PC-9 (cell line): ENCODE data around the gene AKAP13.

ENCODE experiments used
- EZH2 ChIP-seq: fragments of 200-600 bp; sonication (generic); IDR thresholded peaks from 2 replicates; pipeline ENCODE4 v1.8.0; 2017; ENCODE audit warnings: antibody characterized with exemption, low read depth
- TF ChIP-seq, protein P1 (sequence below): fragments of 200-600 bp; sonication (generic); conservative IDR thresholded peaks from 2 replicates; pipeline ENCODE4 v1.6.1; 2017; ENCODE audit warnings: mixed run types, antibody characterized with exemption, mild to moderate bottlenecking, moderate library complexity

DNA sequence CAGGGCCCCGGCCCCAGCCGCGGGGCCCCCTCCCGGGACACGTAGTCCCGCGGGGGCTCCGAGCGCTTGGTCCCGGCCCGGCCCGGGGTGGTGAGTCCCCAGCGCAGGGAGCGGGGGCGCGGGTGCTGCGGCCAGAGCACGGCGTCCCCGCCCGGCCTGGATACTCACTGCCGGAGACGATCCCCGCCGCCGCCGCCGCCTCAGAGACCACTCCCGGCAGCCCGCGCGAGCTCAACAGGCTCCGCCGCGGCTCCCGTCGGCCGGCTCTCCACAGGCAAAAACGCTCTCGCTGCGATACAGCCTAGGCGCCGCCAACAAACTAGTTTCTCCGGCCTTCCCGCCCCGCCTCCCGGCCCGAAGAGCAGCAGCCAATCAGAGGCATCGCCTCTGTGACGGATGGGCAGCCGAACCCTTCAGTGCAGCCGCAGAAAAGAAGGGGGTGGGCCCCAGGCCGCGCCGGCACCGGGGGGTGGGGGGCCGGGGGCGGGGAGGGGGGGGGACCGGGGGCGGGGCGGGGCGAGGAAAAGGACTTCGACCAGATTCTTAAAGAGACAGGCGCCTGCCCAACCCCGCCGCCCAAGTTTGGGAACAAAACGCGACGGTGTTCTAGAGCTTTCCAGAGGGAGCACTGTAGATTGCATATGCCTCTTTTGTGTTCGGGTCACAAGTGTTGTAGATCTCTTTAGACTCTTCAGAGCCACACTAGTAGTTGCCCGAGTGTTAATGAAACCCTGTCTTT, 414.4 kb downstream of the AKAP13 start, which contains the start of gene KLHL25:
- TF ChIP-seq, protein P1, sequence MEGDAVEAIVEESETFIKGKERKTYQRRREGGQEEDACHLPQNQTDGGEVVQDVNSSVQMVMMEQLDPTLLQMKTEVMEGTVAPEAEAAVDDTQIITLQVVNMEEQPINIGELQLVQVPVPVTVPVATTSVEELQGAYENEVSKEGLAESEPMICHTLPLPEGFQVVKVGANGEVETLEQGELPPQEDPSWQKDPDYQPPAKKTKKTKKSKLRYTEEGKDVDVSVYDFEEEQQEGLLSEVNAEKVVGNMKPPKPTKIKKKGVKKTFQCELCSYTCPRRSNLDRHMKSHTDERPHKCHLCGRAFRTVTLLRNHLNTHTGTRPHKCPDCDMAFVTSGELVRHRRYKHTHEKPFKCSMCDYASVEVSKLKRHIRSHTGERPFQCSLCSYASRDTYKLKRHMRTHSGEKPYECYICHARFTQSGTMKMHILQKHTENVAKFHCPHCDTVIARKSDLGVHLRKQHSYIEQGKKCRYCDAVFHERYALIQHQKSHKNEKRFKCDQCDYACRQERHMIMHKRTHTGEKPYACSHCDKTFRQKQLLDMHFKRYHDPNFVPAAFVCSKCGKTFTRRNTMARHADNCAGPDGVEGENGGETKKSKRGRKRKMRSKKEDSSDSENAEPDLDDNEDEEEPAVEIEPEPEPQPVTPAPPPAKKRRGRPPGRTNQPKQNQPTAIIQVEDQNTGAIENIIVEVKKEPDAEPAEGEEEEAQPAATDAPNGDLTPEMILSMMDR, result no peak
- TF ChIP-seq EZH2, result no peak
